Coronary artery (tissue), 2 donors: ENCODE data around the gene BEST1.
A peak's percentile ranks its signal among the peaks of the same experiment; 100 is the strongest.

Source experiments
- DNase-seq: peaks from one replicate; pipeline ENCODE4 v3.0.0-alpha.2; 2017; ENCODE audit warnings: low spot score
- H3K27ac ChIP-seq, 2 donors: fragments of 200-600 bp; sonication (generic); one replicate each; pipeline ENCODE4 v1.5.1; 2016 to 2019
- H3K4me3 ChIP-seq: fragments of 200-600 bp; sonication (generic); 2 replicates; pipeline ENCODE4 v1.5.1; 2016; ENCODE audit warnings: mild to moderate bottlenecking, moderate library complexity
- TF ChIP-seq, protein P1 (sequence below): fragments of 200-600 bp; sonication (generic); IDR thresholded peaks from one replicate; pipeline ENCODE4 v1.5.1; 2019; ENCODE audit warnings: antibody characterized with exemption

Gene BEST1

DNA sequence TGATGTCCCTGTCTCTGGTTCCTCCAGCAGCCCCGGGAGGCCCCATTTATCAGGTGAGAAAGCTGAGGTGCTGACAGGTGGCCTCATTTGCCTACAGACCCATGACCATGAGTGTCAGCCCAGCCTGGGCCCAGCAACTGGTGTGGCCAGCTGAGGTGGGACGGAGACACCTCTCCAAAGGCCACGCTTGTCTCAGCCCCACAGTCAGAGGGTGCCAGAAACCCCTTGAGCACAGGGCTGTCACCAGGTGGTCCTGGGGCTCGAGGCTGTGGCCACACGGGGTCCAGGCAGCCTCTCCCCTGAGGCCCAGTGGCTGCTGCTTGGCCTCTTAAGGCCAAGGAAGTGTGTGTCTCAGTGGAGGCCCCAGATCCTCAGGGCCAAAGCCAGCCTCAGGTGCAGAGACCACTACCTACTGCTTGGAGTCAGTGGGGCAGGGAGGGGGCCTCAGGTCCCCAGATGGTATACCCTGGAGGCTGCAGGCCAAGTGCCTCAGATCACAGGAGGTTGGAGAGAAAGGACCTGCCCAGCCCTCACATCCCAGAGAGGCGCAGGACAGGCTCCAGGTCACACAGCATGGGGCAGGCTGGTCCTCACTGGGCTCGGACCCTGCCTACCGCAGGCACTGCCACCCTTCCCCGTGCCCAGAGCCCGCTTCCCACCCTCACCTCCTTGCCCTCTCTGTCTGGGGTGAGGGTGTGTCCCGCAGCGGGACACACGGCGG is 44.2 kb upstream of the BEST1 start:
- no peak overlapping the region for H3K4me3 ChIP-seq
- TF ChIP-seq, protein P1, sequence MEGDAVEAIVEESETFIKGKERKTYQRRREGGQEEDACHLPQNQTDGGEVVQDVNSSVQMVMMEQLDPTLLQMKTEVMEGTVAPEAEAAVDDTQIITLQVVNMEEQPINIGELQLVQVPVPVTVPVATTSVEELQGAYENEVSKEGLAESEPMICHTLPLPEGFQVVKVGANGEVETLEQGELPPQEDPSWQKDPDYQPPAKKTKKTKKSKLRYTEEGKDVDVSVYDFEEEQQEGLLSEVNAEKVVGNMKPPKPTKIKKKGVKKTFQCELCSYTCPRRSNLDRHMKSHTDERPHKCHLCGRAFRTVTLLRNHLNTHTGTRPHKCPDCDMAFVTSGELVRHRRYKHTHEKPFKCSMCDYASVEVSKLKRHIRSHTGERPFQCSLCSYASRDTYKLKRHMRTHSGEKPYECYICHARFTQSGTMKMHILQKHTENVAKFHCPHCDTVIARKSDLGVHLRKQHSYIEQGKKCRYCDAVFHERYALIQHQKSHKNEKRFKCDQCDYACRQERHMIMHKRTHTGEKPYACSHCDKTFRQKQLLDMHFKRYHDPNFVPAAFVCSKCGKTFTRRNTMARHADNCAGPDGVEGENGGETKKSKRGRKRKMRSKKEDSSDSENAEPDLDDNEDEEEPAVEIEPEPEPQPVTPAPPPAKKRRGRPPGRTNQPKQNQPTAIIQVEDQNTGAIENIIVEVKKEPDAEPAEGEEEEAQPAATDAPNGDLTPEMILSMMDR: no peak
- no peak overlapping the region for H3K27ac ChIP-seq
- no peak for DNase-seq

DNA sequence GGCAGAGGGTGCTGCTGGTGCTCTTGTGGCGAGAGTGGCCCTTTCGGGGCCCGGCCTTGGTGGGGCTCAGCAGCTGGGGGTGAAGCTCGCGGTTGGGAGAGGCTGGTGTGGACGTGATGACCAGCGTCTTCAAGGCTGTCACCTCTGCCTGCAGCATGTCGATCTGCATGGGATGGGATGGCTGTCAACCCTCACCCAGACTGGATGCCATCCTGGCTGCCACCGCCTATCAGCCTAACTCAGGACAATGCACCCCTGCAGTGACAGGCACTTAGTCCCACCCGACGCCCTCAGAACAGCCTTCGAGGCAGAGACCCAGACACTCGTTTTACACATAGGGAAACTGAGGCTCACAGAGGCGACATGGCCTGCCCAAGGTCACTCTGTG is 43.6 kb upstream of the BEST1 start:
- Histone ChIP-seq H3K4me3 (no peak overlapping the region), H3K27ac (no peak overlapping the region)
- TF ChIP-seq, protein P1: no peak
- no peak for DNase-seq

DNA sequence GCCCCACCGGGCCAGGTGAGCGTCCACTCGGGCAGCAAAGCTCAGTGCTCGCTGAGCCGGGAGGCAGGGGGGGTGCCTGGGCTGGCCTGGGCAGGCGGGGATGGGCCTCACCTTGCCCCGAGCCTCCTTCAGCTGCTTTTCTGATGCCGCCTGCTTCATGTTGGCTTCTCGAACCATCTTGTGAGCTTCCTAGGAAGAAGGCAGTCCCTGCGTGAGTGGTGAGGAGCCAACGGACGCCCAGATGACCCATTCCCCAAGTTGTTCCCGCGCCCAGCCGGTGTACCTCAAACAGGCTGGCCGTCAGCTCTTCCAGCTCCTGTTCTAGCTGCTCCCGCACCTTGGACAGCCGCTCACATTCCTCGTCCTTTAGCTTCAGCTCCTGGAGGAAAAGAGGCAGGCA is 42.9 kb upstream of the BEST1 start:
- Histone ChIP-seq H3K4me3 (no peak overlapping the region), H3K27ac (no peak overlapping the region)
- TF ChIP-seq, protein P1: no peak
- no peak for DNase-seq

DNA sequence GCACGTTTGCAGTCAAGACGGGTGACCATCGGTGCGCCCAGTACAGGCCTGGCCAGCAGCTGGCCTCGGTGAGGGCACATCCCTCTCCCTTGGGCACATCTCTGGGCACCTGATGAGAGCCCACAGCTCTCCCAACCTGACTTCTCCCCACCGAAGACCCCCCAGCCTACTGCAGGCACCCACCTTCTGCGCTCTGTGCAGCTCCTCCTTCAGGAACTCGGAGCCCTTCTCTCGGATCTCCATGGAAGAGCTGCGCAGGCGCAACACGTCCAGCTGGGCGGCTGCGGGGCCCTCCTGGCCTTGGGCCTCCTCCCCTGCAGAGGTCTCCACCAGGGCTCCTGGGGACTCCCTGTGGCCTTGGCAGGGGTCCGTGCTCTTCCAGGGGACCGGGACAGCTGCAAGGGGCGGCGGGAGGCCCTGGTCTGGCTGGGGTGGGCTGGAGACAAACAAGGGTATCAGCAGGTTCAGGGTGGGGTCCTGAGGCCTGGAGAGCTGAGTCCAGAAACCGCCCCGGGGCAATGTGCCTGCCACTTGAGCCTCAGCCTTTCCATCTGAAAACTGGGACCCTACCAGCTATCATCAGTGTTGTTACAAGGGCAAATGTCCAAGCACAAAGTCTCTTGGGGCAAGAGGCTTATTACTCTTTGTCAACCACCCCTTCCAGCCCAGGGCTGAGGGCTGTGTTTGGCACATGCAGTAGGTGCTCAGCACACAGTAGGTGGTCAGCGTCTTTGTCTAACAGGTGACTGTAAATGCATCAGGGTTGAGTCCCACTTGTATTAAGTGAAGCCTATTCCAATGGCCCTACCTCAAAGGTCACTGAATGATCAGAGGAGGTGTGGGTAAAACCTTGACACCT is 42.1 kb upstream of the BEST1 start:
- TF ChIP-seq, protein P1: no peak
- H3K27ac ChIP-seq: peak overlapping the region in 1 of 2 donors; percentile 82

DNA sequence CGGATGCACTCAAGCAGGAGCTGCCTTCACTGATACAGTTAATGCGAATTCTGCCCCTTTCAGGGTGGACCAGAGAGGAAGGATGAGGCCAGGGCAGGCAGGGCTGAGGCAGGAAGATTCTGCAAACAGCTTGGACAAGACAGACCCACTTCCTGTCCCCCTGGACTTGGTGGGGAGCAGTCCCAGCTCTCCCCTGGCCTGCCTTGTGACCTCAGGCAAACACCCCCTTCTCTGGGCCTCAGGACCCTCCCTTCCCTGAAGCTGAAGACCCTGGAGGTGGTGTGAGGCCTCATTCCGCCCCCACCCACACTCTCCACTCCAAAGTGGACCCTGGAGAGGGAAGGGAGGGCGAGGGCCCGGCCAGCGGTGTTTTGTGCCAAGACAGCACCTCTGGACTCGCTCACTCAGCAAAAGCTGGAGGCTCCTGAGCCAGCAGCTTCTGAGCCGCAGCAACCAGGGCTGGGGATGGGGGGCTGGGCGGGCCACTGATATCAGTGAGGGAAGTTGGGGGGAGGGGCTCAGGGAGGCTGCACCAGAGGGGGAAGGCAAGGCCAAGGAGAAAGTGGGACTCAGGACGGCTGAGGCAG is 41.3 kb upstream of the BEST1 start:
- peak overlapping the region in 1 of 2 donors; percentile 82 for H3K27ac ChIP-seq
- peak overlapping the region; percentile 25 for H3K4me3 ChIP-seq
- DNase-seq: no peak
- TF ChIP-seq, protein P1: no peak

More for the DNA sequence above, 42.1 kb upstream of the BEST1 start:
- no peak overlapping the region for H3K4me3 ChIP-seq
- no peak for DNase-seq

DNA sequence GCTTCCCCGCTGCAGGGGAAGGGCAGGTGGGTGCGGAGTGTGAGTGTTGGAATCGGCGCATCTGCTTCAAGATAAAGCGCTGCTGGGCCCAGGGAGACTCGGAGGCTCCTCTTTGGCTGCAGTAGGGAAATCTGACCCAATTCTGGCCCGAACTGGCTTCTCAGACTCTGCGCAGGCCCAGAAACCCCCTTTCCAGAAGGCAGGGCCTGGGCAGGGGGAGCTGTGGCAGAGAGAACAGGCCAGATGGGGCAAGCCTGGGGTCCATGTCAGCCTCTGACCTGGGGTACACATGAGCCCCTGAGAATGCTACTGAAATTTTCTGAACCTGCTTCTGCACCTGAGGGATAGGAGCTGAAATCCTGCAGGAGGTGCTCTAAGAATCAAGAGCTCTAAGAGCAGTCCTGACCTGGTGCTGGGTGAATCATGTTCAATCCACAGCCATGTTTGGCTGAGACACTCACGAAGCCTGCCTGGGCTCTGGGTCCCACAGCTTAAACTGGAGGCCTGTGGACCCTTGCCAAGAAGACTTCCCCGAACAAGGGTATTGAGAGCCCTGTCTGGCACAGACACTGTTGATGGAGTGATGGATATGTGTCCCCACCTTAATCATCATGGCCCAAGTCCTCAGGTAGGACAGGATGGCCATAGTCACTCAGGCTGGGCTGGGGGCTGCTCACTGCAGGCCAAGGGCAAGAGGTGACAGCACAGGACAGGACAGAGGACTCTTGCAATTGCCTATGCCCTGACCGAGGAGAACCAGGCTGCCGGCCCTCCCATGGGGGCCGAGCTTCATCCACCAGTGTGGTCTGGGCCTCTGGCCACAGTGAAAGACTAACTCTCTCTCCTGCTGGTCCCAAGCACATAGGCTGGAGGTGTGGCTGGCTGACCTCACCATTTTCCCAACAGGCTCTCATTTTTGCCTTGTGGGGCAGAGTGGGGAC is 39.7 kb upstream of the BEST1 start:
- no peak for DNase-seq
- Histone ChIP-seq H3K4me3 (no peak overlapping the region), H3K27ac (peak overlapping the region in 1 of 2 donors; percentile 82)
- TF ChIP-seq, protein P1: no peak
